H1 (cell line): Measurements from ENCODE around the gene SLC25A48. TPM values are rescaled to one million over a fixed set of nuclear protein-coding genes. Genes with fewer than 3 reads are reported as not detected.

Experiments used
- RAD21 ChIP-seq, 2 experiments: IDR thresholded peaks in 1 of 2; conservative IDR thresholded peaks in 1 of 2; 2 replicates each; pipeline ENCODE4 v1.6.1; 2011; ENCODE audit warnings: low read depth in 2 of 2, low read length in 2 of 2, improper control_type of control experiment in 1 of 2, inconsistent platforms in 1 of 2, mild to moderate bottlenecking in 1 of 2, moderate library complexity in 1 of 2
- SP4 ChIP-seq: IDR thresholded peaks from 2 replicates; pipeline ENCODE4 v1.6.1; 2012; ENCODE audit warnings: low read length, inconsistent platforms
- polyA plus RNA-seq, 7 experiments: library from polyadenylated mRNA; depleted of rRNA in 3 of 7; stranded (reverse) in 5 of 7; unstranded in 2 of 7; fragments of >200 nt in 5 of 7; fragments of 200-250 nt in 2 of 7; gene quantifications; 1 replicate in 5 of 7; 2 replicates in 1 of 7; 4 replicates in 1 of 7; pipeline versions ENCODE4 v1.2.1 to v1.2.3, GENCODE V29; 2011 to 2013; ENCODE audit warnings: missing spikeins in 2 of 7, mixed read lengths in 2 of 7
- total RNA-seq: library from RNA; stranded (reverse); fragmentation: NEBNext Ultra II Directional; extraction: Animal tissue kit (Norgen Biotek cat#: 25700); gene quantifications from 2 replicates; pipeline ENCODE4 v1.2.1, GENCODE V29; 2021

Gene SLC25A48
- total and polyA plus RNA-seq, 2 of the 8 experiments (the other 6 are each of a cell fraction or from before 2014, with no cell fraction given): 1.3 to 1.8 TPM

DNA sequence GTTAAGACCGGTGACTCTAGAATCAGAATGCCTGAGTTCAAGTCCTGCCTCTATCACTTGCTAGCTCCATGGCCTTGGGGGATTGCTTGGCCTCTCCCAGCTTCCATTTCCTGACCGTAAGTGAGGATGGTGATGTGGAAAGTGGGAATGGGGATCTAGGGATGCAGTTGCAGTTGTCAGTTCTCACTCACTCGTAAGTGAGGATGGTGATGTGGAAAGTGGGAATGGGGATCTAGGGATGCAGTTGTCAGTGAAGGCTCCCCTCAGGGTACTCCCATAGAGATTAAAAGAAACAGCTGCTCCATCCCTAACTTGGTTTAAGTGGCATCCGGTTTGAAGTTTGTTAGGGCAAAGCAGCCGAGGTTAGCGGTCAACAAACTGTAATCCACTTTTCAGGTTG lies 64.2 kb downstream of the SLC25A48 start (continued):
- TF ChIP-seq RAD21 (IDR thresholded peaks at IDR 0.05 in 1 of 2, conservative IDR thresholded peaks at IDR 0.05 in 1 of 2; ENCODE audit: low read depth in 2 of 2, low read length in 2 of 2) (no peak), SP4 (no peak)
